MM.1S (cell line): ENCODE measurements around the gene MAT2A.
A peak's percentile ranks its signal among the peaks of the same experiment; 100 is the strongest.

ENCODE experiments used
- DNase-seq: peaks from one replicate; pipeline ENCODE4 v3.0.0-alpha.2; 2015
- H2AFZ ChIP-seq: fragments of 300-600 bp; sonication (generic); 2 replicates; pipeline ENCODE4 v1.6.0; 2016; ENCODE audit warnings: antibody characterized with exemption, low read length
- H3F3A ChIP-seq: fragments of 300-600 bp; sonication (generic); 2 replicates; pipeline ENCODE4 v1.6.1; 2016; ENCODE audit warnings: mild to moderate bottlenecking, antibody characterized with exemption, low read length, moderate library complexity, mixed read lengths; ENCODE audit not compliant: insufficient read depth
- H3K27ac ChIP-seq: fragments of 300-600 bp; sonication (generic); 2 replicates; pipeline ENCODE4 v1.5.1; 2016; ENCODE audit warnings: mild to moderate bottlenecking, low read length
- H3K27me3 ChIP-seq: fragments of 300-600 bp; sonication (generic); replicated peaks from 2 replicates; pipeline ENCODE4 v1.6.0; 2016; ENCODE audit warnings: low read length; ENCODE audit not compliant: insufficient read depth
- H3K36me3 ChIP-seq: fragments of 300-600 bp; sonication (generic); replicated peaks from 2 replicates; pipeline ENCODE4 v1.6.1; 2016; ENCODE audit warnings: mild to moderate bottlenecking, low read length, mixed read lengths; ENCODE audit not compliant: insufficient read depth
- H3K4me1 ChIP-seq: fragments of 300-600 bp; sonication (generic); 2 replicates; pipeline ENCODE4 v1.6.1; 2016; ENCODE audit warnings: low read length, mixed read lengths
- H3K4me2 ChIP-seq: fragments of 300-600 bp; sonication (generic); 2 replicates; pipeline ENCODE4 v1.6.0; 2016; ENCODE audit warnings: low read depth, low read length
- H3K4me3 ChIP-seq: fragments of 300-600 bp; sonication (generic); 2 replicates; pipeline ENCODE4 v1.5.1; 2016; ENCODE audit warnings: low read length, mixed read lengths
- H3K79me2 ChIP-seq: fragments of 300-600 bp; sonication (generic); 2 replicates; pipeline ENCODE4 v1.6.1; 2016; ENCODE audit warnings: mixed run types, low read length, mixed read lengths
- H3K9ac ChIP-seq: fragments of 300-600 bp; sonication (generic); 2 replicates; pipeline ENCODE4 v1.6.1; 2016; ENCODE audit warnings: low read length, mixed read lengths
- H3K9me2 ChIP-seq: fragments of 300-600 bp; sonication (generic); replicated peaks from 2 replicates; pipeline ENCODE4 v1.6.1; 2016; ENCODE audit warnings: mild to moderate bottlenecking, low read length, mixed read lengths; ENCODE audit not compliant: insufficient read depth
- H3K9me3 ChIP-seq: fragments of 300-600 bp; sonication (generic); replicated peaks from 2 replicates; pipeline ENCODE4 v1.6.1; 2016; ENCODE audit warnings: mild to moderate bottlenecking, low read length, mixed read lengths; ENCODE audit not compliant: insufficient read depth
- H4K20me1 ChIP-seq: fragments of 300-600 bp; sonication (generic); 2 replicates; pipeline ENCODE4 v1.6.1; 2016; ENCODE audit warnings: mild to moderate bottlenecking, low read length, moderate library complexity, mixed read lengths; ENCODE audit not compliant: insufficient read depth
- EZH2 ChIP-seq: fragments of 300-600 bp; sonication (generic); optimal IDR thresholded peaks from 2 replicates; pipeline ENCODE3; 2017; ENCODE audit warnings: low read depth, mild to moderate bottlenecking, antibody characterized with exemption, low read length, mixed read lengths
- EZH2phosphoT487 ChIP-seq: fragments of 300-600 bp; sonication (generic); IDR thresholded peaks from 2 replicates; pipeline ENCODE4 v1.6.1; 2018; ENCODE audit warnings: antibody characterized with exemption, low read length
- TF ChIP-seq, protein P1 (sequence below): fragments of 300-600 bp; sonication (generic); IDR thresholded peaks from 2 replicates; pipeline ENCODE4 v1.5.1; 2016; ENCODE audit warnings: antibody characterized with exemption, low read length, mixed read lengths

The MAT2A gene

DNA sequence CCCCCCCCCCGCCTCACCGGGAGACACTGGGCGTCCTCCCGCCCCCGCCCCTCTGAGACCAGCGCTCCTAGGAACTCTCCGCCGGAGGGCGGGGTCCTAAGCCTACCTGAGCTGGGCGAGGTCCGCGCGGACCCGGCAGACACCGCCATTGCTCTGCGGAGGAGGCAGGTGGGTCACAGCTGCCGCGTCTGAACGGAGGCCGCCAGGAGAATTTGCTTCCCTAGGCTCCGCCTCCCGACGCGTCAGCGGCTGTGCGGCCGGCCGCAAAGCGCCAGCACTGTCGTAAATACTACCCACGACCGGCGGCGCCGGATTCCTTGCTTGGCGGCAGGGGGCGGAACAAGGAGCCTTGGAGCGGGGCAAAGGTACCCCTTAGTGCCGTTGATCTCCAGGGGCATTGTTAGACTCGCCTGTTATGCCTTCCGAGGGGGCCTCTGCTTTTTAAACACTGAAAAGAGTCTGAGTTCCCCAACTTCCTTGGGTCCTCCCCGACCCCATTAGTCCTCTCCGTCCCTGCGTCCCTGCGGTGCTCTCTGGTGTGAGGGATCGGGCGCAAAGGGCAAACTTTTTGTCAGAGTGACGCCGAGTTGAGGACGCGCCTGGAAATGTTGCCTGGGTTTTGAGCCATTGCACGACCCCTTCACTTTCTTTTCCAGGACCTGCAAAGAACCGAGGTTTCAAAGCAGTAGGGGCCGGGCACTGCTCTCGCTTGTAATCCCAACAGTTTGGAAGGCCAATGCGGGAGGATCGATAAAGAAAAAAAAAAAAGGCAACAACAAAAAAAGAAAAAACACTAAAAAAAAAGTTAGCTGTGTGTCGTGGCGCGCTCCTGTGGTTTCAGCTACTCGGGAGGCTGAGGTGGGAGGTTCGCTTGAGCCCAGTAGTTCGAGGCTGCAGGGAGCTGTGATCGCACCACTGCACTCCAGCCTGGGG, 22.6 kb downstream of the MAT2A start, which contains the start of gene GGCX:
GGCX (minus strand) TSS at position 214 of the 933 bp plus-strand sequence; CDS start at position 149, 65 bp downstream.
- Histone ChIP-seq H3K79me2 (peaks cover 28% of the 10 kb centered on the region), H3K36me3 (0 out of 2 replicates have a peak, but pooled peaks cover 3% of the 10 kb centered on the region), H3K27ac (peak within 1 kb of the TSS; percentile 16; the same call in 1 of the 2 replicates), H3K4me1 (no peaks in the 10 kb centered on the region), H3K4me3 (peak within 1 kb of the TSS; percentile 78), H3F3A (no peaks in the 10 kb centered on the region), H3K27me3 (no peaks in the 10 kb centered on the region), H4K20me1 (no peaks in the 10 kb centered on the region), H3K9me3 (no peaks in the 10 kb centered on the region), H2AFZ (peak within 1 kb of the TSS; percentile 81), H3K9me2 (no peaks in the 10 kb centered on the region), H3K9ac (peak within 1 kb of the TSS; percentile 71; the same call in 1 of the 2 replicates), H3K4me2 (peak within 1 kb of the TSS; percentile 89)
- TF ChIP-seq, protein P1, sequence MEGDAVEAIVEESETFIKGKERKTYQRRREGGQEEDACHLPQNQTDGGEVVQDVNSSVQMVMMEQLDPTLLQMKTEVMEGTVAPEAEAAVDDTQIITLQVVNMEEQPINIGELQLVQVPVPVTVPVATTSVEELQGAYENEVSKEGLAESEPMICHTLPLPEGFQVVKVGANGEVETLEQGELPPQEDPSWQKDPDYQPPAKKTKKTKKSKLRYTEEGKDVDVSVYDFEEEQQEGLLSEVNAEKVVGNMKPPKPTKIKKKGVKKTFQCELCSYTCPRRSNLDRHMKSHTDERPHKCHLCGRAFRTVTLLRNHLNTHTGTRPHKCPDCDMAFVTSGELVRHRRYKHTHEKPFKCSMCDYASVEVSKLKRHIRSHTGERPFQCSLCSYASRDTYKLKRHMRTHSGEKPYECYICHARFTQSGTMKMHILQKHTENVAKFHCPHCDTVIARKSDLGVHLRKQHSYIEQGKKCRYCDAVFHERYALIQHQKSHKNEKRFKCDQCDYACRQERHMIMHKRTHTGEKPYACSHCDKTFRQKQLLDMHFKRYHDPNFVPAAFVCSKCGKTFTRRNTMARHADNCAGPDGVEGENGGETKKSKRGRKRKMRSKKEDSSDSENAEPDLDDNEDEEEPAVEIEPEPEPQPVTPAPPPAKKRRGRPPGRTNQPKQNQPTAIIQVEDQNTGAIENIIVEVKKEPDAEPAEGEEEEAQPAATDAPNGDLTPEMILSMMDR = no peak; the same call in 1 of the 2 replicates
- TF ChIP-seq EZH2phosphoT487 (no peak), EZH2 (no peak)
- peak; percentile 97 for DNase-seq

DNA sequence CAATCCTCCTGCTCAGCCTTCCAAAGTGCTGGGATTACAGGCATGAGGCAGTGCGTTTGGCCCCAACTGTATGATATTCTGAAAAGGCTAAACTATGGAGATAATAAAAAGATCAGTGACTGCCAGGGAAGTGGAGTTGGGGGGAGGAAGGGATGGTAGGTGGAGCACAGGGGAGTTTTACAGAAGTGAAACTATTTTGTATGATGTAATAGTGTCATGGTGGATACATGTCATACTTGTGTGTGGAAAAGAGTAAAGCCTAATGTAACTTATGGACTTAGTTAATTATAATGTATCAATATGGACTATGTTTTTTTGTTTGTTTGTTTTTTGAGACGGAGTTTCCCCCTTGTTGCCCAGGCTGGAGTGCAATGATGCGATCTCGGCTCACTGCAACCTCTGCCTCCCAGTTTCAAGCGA, 25.2 kb downstream of the MAT2A start:
- H3K27me3 ChIP-seq = no peaks in the 10 kb centered on the region
- H3K4me3 ChIP-seq = no peak overlapping the region
- no peaks in the 10 kb centered on the region for H3K9me3 ChIP-seq
- no peak for DNase-seq
- H3K9me2 ChIP-seq = no peaks in the 10 kb centered on the region
- H3F3A ChIP-seq = no peaks in the 10 kb centered on the region
- no peak overlapping the region for H2AFZ ChIP-seq
- H3K79me2 ChIP-seq = peaks cover 16% of the 10 kb centered on the region
- no peaks in the 10 kb centered on the region for H3K4me1 ChIP-seq
- H3K9ac ChIP-seq = no peak overlapping the region
- no peaks in the 10 kb centered on the region for H4K20me1 ChIP-seq
- no peak overlapping the region for H3K4me2 ChIP-seq
- no peak for TF ChIP-seq EZH2phosphoT487
- TF ChIP-seq EZH2 = no peak
- TF ChIP-seq, protein P1 = no peak
- no peaks in the 10 kb centered on the region for H3K36me3 ChIP-seq
- H3K27ac ChIP-seq = no peak overlapping the region

DNA sequence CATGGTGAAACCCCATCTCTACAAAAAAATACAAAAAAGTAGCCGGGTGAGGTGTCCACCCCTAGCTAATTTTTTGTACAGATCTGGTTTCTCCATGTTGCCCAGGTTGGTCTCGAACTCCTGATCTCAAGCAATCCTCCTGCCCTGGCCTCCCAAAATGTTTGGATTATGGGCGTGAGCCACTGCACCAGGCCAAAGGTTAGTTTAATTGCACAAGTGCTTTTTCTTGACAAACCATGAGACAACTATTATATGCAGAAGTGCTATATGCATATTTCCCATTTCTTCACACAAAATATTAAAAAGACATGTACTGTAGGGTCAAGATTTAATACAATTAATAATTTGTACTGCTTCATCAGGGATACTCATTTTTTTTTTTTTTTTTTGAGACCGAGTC, 27.3 kb downstream of the MAT2A start:
- Histone ChIP-seq H3K79me2 (no peaks in the 10 kb centered on the region), H3K4me3 (no peak overlapping the region), H3K27me3 (peaks cover 6% of the 10 kb centered on the region), H3K9me3 (no peaks in the 10 kb centered on the region), H3K27ac (no peak overlapping the region), H3K9me2 (no peaks in the 10 kb centered on the region), H3F3A (no peaks in the 10 kb centered on the region), H4K20me1 (no peaks in the 10 kb centered on the region), H3K9ac (no peak overlapping the region), H3K4me2 (no peak overlapping the region), H3K4me1 (no peaks in the 10 kb centered on the region), H3K36me3 (no peaks in the 10 kb centered on the region), H2AFZ (no peak overlapping the region)
- TF ChIP-seq EZH2 = no peak
- TF ChIP-seq, protein P1 = no peak
- no peak for TF ChIP-seq EZH2phosphoT487
- DNase-seq = no peak
